Stimulated activated CD4-positive, alpha-beta T cell treated with anti-CD3 and anti-CD28 coated beads, Interleukin-15, amount 100 ng/mL, for 1 hour (primary cell): ENCODE data around the gene LOXHD1.

Experiments used
- DNase-seq, 2 donors: peaks; one replicate each; pipeline ENCODE4 v3.0.0-alpha.2; 2020; ENCODE audit warnings: low read depth in 1 of 2, low spot score in 1 of 2

LOXHD1 gene

DNA sequence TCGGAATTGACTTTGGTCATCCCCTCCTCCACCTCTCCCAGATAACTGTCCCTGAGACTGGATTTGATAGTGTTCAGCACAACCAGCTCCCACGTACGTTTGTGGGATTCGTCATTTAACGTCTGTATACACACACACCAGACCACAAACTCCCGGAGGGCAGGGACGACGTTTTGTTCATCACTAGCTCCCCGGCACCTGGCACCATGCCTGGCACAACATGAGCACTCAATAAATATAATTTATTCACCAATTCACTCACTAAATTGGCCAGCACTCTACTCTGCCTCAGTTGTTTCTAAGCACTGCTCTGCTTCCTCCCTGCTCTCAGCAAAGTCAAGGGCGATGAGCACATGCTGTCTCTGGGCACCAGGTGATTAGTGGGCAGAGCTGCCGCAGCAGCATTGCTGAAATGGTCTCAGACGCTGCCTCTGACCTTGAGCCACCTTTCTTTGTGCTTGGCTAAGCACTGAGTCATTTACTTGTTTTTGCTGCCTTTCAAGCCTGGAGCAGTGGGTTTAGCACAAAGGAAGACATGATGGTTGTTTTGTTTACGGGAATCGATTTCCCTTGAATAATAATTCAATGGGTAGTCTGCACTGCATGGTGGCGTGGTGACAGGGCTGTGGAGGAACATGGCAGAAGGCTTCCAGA is 19.3 kb upstream of the LOXHD1 start:
- no peak for DNase-seq

DNA sequence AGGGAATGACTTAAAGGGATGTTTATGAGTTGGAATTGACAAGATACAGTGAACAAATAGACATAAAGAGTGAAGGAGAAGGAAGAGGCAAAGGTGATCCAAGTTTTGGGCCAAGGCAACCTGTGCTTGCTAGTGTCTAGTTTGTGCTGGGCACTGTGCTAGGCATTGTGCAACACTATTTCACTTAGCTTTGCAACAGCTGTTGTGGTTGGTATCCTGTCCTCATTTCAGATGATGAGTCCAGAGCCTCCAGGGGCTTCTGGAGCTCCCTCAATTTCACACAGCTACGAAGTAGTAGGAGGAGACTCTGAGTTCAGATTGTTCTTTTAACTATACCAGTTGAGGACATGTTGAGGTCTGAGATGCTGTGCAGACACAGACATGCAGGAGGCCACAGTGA is 18.1 kb upstream of the LOXHD1 start:
- no peak for DNase-seq

DNA sequence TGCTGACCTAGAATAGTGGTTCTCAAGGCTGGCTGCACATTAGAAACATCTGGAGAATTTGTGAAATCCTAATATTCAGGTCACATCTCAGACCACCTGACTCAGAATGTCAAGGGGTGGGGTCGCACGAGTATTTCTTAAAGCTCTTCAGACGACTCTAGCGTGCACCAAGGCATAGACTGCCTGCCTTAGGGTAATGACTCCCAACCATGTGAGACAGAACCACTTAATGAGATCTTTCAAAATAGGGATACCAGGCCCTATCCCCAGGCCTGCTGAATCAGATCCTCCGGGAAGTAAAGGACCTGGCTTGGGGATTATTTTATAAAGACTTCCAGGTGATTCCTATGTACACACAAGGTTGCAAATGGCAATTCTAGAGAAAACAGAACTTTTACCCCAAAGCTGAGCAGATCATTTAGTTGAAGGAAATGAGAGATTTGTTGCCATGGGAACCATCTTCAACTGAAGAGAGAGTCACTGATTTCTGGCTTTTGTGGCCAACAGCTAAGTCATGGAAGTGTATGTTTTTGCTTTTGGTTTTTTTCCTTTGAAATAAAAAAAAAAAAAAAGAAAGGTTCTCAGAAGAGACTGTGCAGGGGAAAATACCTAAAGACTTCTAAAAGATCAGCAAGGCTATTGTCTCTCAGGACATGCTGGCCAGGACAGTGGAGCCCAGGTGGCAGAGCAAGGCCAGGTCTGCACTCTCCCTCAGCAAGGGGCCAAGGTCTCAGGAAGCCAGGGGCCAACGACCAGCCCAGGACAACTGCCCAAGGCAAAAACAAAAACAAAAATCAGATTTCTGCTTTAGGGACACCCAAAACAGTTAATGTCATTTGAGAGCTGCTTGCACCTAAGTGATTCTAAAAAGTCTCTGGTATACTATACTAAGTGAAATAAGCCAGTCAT is 15.3 kb upstream of the LOXHD1 start:
- no peak for DNase-seq

DNA sequence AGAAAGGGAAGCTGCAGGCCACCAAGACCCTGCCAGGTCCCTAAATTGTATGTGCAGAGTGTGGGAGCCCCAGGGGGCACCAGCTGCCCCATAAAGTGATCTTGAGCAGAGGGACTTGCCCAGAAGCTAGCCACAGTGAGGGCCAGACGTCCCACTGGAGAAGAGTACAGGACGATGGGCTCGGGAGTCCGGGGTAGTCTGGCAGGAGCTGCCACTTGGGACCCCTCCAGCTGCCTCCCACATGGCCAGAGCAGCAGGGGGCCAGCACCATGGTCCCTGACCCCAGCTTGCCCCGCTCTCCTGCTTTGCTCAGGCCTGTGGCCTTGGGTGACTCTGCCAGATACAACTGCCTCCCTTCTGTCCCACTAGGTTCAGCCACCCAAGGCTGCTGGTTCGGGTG is 11.7 kb upstream of the LOXHD1 start:
- DNase-seq = no peak

DNA sequence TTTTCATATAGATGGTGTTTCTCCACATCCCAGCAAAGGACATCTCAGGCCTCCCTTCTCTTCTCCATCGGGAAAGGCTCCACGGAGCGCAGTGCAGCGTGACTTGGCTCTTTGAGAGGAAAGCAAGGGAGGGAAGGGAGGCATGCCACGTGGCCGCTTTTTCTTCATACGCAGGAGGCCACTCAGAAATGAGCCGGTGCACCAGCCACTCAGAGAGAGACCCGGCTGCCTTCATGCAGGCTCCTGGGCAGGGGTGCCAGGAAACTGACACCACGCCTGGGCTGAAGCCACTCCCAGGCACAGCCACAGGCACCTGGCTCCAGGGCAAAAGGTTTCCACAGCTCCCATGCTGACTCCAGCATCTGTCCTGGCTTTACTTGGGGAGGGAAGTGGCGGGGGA is 11.1 kb upstream of the LOXHD1 start:
- DNase-seq = no peak

DNA sequence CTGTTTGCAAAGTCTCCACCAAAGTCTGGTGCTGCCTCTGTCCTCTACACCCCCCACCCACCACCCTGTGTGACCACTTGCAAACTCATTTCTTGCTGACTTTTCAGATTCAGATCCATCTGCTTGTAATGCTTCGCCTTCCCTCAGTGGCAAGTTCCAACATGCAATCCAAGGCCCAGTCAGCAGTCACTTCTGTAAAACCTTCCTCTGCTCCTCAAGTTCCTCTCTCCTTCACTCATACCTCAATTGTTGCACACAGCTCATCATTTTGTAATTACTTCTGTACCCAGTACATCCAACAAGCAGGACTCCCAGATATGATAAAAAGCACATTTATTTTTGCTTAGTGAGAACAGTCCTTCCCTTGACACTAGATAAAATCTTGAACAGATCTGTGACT is 6.5 kb upstream of the LOXHD1 start:
- DNase-seq = no peak

DNA sequence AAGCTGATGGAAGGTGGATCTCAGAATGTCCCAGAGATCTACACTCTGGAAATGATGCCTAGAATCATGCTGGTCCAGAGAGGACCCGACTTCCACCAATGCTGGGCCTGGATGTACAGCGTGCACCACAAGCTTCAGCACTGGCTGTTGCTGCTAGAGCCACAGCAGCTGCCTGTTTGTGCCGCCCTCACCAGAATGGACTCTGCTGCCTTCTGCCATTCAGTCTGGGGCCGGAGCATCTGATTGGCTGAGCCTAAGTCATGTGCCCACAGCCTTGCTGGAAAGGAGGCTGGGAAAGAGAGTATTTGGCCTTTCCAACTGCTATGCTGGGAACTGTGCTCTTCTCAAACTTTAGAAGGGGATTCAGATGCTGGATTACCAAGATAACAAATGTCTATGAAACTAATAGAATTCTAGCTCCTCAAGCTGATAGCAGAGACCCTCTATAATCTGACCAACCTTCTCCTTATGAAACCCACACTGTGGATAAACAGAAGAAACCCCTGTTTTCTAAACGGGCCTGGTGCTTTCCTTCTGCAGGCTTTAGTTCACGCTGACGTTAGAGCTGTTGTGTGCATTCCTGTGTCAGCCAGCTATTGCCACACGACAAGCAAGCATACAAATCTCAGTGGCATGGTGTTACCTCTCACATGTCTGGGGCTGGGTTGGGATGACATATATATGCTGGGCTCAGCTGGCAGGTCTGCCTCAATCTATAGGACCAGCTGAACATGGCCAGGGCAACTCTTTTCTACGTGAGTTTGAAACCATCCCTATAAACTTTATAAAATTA is 4.1 kb upstream of the LOXHD1 start:
- DNase-seq = no peak

DNA sequence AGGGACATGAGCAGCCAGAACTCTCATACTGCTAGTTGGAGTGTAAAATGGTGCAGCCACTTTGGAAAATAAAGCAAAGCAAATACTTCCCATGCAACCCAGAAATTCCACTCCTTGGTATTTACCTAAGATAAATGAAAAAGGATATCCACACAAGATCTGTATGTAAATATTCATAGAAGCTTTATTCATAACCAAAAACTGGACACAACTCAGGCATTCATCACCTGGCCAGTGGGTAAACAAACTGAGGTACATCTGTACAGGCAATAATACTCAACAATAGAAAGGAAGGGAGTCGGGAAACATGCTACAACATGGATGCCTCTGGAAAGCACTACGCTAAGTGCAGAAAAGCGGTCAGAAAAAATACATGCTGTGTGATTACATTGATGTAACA is 2.5 kb upstream of the LOXHD1 start:
- DNase-seq = no peak

DNA sequence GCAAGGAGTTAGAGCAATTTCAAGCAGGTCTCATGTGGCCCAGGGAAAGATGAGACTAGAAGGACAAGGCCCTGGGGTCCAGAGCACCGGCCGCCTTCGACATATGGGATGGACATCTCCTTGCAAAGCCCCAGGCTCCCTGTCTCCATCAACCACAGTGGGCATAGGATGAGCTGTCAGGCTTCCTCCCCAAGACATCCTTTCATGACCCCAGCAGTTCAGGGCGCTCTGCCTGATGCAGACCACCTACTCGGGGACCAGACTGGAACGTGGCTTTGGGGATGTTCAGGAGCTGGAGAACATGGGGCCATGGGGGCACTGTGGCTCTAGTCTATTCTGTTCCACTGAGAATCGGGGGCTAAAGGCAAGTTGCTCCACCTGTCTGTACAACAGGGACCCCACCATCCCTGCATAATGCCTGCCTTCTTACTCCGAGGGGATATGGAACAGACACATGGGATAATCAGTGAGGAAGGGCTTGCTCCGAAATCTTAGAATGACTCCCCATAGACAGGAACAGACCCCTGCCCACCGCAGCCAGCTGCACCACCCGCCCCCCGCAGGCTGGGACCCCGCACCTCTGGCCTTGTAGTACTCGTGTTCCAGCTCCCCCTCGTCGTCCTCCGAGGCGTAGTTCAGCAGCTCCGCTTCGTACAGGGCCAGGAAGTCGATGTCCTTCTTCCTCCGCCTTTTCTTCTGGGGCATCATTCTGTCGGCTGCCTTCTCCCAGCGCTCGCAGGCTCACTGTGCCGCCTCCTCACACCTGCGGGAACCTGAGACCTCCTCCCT is 500 bp downstream of the LOXHD1 start:
- DNase-seq = no peak

DNA sequence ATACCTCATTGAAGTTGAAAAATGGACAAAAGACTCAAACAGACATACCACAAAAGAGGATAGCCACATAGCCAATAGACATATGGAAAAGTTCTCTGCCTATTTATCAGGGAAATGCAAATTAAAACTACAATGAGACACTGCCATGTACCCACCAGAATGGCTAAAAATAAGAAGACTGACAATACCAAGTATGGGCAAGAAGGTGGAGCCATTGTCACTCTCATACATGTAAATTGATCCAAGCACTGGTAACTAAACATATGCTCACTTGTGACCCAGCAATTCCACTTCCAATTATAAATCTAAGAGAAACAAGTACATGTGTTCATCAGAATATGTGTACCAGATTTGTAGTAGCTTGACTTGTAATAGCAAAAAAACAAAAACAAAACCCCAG is 4.6 kb downstream of the LOXHD1 start:
- DNase-seq = no peak

DNA sequence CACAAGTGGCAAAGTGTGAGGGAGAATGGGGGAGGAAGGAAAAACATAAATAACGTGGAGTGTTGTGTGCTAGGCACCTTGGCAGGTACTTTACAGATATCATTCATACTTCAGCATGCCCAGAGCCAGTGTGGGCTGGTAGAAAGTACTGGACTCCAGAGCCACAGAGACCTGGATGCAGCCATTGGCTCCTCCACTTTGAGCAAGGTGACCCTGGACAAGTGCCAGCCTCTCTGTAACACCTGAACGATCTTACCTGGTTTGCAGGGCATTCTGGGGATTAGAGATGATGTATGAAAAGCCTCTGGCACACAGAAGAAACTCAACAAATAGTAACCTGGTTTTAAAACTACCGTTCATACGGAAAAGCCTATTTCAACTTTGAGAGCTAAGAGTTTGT is 6.3 kb downstream of the LOXHD1 start:
- no peak for DNase-seq

DNA sequence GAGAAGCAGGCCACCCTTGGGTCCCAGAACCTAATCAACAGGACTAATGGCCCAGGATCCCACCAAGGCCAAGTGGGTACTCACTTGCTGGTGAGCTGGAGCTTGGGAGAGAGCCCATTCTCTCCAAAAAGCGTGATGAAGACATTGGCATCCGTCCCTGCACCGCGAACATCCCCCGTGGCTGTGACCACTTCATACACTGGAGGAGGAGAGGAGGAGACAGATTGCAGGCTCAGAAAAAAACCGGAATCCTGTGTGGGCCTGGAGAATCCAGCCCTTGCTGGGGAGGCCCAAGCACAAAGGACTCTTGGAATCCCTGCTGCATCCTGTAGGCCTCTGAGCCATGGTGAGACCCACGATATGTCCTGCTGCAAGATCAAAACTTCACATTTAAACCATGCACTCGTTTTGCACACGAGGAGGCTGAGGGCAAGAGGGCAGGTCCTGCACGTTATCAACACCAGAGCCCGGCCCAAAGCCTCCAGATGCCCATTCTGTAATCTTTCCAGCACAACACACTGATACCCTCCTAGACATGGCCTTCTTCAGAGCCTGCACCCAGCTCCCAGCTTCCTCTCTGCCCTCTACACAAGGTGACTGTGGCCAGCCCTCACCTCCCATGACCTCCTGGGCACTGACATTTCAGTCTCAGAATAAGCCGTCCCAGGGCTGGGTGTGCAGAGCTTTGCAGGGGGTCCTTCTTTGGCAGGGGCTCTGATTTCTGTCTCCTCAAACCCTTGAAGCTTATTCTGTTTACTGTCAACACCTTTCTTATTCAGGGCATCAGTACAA is 7.8 kb downstream of the LOXHD1 start:
- DNase-seq = no peak

DNA sequence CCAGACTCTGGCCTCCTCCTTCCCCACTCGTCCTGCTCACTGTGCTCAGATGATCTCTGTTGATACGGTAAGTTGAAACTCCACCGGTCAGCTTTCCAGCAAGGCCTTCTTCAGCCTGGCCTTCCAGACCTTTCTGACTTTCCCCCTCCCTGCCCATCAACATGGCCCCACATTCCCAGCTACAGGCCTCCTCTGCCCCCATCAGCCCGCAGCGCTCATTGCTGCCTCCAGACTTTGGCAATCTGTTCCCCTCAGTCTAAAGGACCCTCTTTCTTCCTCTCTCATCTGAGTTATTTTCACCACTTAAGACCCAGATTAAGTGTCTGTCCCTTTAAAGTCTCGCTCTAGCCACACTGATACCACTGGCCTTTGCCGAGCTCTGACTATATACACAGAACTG is 10.6 kb downstream of the LOXHD1 start:
- no peak for DNase-seq

DNA sequence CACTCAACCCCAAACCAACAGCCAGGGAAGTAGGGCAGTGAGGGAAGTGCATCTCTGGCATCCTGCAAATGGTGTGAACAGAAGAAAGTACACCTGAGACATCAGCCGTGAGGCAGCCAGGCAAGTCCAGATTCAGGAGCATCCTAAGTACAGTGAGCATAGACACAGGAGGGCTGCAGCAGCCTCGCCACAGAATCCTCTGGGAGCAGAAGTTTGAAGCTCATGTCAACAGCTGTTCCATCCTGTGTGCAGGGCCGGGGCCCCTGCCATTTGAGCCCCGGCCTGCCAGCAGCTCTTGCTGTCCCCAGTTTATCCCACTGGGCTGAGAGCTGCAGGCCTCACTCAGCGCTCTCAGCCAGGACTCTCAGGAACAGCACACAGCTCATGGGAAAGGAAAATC is 14.5 kb downstream of the LOXHD1 start:
- DNase-seq = no peak

DNA sequence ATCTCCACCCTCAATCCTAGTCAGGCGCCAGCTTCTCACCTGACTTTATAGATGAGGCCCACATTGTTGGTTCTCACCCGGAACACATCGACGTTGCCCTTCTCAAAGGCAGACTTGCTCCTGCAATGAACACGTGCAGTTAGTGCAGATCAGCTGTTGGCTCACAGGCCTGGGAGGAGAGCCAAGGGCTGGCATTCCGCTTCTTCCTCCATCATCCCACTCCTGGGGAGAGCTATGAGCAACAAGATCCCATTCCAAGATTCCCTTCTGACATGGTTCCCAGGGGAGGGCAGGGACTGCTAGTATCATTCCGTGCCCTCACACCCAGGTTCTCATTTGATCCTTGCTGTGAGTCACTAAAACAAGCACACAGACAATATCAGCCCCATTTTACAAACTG is 15.1 kb downstream of the LOXHD1 start:
- DNase-seq = no peak

DNA sequence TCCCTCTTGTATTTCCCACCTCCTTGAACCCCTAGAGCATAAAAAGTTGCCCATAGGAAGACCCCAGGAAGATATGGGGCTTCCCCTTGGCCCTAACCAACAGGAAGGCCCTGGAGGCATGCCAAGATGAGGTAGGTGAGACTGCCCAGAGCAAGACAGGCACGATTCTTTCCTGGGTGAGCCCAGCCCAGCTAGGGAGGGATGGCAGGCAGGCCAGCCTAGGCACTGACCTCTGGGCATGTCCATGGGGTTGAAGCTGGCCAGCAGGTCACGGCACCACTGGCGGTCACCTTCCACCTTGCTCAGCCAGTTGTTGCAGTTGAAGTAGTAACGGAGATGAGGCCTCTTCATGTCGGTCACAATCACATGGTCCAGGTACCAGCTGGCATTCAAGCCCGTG is 17.6 kb downstream of the LOXHD1 start:
- no peak for DNase-seq

DNA sequence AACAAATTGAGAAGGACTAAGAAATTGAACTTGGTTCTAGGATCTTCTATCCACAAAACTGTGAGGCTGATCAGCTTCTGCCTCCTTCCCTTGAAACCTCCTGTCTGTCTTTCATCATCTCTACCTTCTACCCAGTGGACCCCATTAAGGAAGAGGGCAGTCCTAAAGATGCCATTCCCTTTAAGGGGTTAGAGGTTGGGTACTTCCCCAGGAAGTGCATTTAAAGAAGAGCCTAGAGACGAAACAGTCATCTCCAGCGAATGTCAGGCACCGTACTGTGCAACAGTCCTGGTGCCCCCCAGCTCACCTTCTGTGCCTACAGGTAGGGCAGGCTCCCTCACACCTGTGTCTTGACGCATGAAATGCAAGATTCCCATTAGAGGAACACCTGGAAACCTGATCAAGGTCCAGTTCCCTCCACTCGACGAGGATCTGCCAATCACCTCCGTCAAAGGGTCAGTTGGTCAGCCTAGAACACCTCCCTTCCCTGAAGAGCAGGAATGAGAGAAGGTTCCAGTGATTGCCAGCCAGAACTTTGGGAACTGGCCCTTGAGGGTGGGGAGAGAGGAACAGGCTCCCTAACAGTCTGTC is 20.9 kb downstream of the LOXHD1 start:
- DNase-seq = no peak

DNA sequence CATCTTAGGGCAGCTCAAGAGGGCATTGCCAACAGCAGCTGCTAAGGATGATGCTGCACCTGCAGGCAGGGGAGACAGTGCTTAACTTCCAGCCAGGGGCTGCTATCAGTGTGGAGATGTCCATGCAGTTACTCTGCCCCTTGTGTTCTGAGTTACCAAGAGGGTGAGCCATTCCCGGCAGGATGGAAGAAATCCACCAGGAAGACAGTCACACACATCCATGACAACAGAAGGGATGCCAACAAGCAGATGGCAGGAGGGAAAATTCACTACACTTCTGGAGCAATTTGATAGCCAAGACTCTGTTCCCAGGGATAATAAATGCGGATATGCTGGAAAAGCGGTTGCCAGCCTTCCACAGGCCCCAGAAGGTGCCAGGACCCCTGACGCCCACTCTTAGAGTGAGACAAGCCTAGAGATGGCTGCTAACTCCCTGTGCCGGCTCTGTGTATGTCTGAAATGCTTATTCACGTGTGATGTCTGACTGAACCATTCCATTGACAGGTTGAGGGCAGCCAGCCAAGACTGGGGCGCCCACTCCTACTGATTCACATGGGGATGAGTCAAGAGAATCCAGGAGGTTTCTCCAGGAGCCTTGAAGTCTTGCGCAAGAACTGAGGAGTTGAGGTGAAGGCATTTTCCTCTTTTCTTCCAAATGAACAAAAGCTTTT is 24.5 kb downstream of the LOXHD1 start:
- no peak for DNase-seq

DNA sequence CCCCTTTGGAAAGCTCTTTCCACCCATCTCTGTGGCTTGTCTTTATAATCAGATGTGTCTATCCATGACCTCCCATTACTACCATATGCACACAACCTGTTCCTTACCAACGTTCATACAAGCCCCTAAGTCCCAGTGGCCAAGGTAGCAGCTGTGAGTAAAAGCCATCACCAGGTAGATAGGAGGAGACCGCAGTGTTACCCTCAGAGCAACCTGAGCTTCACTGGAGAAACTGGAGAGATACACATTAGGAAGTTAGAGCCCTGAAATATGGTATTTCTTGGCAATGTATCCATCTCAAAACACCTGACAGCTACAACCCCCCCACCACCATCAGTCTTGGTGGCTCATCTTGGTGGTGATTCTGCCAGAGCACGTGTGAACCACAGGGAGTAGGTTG is 26.0 kb downstream of the LOXHD1 start:
- no peak for DNase-seq
